GM19035 (cell line): ENCODE measurements around the gene NGFR.
"Not testable (repeated sequence)": the region's sequence is repeated elsewhere in the genome, so short reads cannot be mapped to it uniquely, and the experiment has no call there.

ENCODE experiments used
- ATAC-seq: cut with Tn5 transposase; IDR thresholded peaks from one replicate; pipeline ENCODE4 v1.9.1; 2021; ENCODE audit not compliant: unreplicated experiment

NGFR gene

DNA sequence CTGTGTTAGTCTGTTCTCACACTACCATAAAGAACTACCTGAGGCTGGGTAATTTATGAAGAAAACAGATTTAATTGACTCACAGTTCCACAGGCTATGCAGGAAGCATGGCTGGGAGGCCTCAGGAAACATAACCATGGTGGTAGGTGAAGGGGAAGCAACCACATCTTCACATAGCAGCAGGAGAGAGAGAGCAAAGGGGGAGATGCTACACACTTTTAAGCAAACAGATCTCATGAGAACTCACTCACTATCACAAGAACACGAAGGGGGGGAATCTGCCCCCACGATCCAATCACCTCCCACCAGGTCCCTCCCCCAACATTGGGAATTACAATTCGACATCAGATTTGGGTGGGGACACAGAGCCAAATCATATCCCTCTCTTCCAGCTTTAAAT, 48.8 kb downstream of the NGFR start:
- no peak for ATAC-seq

DNA sequence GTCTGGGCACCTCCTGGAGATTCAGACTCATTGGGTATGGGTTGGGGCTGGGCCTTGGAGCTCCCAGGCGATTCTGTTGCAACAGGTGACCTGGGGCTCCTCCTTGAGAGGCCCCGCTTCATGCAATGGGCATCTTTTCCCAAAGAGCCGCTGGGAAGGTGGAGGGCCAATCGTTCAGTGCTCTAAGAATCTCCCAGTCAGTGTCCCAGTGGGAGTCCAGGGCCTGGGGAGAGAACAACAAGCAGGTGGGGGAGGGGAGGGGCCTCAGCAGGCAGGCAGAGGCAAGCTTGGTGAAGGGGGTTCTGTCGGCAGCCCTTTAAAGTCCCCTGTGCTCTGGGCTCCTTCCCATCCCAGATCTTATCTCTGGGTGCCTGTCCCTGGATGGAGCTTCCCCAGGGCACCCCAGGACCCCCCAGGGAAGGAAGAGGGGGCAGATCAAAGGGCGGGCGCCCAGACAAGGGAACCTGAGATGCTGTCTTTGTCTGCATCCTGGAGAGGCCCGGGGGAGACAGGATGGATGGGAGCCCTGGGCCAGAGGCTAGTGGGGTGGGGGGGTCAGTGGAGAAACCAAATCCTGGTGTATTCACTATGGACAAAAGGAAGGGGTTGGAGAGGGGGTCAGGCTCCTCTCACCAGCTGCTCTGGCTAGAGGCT, 50.0 kb downstream of the NGFR start:
- ATAC-seq, result no peak

DNA sequence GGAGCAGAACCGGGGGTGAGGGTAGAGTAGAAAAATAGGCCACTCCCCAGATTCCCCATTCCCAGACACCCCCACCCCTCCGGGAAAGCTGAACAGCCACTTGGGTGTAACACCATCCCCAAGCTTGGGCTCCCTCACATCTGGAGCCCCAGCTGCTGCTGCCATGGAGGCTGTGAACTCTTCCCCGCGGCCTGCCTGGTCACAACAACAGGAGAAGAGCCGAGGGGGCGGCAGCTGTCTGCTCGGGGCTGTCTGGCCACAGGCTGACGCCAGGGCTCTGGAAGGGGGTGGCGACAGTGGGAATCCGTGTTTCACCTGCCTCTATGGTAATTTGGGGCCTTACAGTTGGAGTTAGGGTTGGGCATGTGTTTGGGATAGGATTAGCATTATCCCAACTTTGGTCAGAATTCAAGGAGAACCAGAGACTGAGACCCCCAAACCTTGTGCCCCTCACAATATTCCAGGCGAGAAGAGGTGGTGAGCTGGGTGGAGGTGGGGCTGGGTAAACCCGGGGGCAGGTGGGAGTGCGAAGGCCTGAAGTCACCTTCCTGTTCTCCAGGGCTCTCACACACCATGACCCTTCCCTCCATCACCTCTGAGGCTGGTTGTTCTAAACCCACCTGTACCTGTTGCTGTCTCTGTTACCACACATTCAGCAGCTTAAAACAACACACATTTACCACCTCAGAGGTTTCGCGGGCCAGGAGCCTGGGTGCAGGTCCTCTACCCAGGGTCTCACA, 50.9 kb downstream of the NGFR start:
- no peak for ATAC-seq

DNA sequence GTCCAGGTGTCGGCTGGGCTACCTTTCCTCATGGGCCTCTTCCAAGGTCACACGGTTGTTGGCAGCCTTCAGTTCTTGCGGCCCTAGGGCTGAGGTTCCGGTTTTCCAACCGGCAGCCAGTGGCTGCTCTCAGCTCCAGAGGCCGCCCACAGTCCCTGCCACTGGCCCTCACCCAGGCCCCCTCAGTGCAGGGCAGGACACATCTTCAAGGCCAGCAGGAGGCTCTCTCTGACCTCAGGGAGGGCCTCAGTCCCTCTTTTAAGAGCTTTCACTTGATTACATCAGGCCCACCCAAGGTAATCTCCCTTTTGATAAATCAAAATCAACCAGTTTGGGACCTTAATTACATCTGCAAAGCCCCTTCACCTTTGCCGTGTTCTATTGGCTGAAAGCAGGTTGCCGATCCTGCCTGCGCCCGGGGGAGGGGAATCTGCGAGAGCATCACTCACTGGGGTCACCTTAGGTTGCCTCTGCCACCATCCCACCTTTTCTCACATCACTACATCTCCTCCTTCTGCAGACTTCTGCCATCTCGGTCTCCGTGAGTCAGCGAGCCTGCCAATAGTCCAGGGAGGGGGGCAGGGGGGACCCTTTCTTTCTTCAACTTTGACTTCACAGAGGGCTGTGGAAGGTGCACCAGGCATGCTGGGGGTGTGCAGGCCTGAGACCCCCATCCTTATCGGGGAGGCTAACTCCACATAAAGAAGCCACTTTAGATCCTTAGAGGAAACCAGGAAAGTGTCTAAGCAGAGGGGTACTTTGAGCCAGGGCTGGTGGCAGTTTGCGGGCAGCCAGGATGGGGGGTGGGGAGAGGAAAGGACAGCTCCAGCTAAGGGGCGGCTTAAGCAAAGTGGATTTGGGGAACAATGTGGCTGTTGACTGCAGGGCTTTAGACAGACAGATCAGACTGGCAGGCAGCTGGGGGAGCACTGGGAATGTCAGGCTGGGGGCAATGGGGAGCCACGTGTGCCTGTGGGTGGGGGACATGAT, 51.7 kb downstream of the NGFR start:
- no peak for ATAC-seq

DNA sequence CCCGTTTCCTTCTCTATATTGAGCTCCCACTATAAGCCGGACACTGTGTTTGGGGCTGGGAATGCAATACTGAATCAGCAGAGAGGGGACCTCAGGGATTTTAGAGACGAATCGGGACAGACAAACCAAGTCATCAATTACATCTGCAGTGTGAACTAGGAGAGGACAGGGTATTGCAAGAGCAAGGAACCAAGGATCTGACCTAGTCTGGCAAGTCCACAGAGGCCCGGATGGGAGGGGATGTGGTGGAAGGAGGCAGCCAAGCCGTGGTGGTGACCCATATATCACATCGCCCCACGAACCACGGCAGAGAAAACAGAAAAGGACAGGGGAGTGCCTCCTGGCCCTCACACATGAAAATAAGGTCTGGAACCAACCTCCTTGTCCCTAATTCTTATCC, 52.5 kb downstream of the NGFR start:
- no peak for ATAC-seq

DNA sequence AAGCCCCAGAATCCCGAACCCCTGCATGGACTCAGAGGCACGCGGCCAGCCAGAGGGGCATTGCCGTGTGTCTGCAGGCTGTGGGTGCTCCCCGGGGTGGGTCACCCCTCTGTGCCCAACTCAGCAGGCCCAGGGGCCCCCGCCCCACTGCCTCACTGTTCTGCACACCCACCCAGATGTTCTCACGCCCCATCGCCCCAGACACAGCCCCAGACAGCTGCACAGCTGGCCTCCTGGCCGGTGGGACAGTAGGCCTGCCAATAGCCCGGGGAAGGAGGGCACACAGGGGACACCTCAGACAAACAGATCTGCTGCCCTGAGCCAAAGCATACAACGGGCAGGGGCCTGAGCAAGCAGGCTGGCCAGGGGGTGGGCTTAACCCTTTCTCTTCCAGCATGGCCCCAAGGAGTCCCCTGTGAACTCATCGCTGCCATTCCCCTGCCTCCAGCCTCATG, 53.0 kb downstream of the NGFR start:
- ATAC-seq, result no peak

DNA sequence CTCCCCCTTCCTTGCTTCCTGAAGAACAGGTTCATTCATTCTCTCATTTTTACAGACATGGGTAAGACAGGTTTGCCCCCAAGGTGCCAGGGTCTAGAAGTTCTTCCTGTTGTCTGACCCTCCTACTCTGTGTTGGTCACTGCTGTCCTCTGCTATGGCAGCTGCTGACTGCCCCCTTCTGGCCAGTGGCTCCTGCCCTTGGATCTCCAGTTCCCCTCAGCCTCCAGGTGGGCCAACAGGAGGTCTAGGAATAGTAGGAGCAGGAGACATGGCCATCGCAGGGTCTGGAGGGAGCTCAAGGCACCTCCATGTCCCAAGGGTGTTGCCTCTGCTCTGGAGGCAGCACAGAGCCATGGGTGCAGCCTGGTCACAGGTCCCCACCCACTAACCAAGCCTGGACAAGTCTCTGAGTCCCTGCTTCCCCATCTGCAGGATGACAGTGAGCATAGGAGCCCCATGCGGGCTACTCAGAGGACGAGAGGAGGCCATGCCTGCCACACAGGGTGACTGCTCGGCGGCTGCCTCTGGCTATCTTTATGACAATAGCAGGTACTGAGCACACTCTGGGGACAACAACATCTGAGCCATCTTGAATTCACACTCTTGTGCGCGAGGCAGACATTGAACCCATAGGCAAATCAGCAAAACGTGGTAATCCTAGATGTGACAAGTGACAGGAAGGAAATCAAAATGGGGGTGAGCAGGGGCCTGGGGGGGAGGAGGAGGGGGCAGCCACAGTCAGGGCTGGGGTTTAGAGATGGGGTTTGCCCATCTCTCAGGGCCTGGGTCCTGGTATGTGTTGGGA, 53.6 kb downstream of the NGFR start:
- ATAC-seq, result no peak

DNA sequence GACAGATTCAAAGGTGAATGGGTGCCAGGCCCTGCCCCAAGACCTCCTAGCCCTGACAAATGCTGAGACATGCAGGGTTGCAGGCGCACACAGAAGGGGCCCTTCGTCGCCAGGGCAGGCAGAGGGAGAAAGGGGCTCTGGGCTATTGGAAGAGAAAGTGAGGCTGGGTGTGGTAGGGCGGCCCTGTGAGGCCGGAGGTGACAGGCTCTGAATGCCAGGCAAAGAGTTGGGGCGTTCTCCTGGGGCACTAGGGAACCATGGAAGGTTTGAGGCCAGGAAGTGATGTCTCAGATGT, 54.2 kb downstream of the NGFR start:
- ATAC-seq, result no peak

DNA sequence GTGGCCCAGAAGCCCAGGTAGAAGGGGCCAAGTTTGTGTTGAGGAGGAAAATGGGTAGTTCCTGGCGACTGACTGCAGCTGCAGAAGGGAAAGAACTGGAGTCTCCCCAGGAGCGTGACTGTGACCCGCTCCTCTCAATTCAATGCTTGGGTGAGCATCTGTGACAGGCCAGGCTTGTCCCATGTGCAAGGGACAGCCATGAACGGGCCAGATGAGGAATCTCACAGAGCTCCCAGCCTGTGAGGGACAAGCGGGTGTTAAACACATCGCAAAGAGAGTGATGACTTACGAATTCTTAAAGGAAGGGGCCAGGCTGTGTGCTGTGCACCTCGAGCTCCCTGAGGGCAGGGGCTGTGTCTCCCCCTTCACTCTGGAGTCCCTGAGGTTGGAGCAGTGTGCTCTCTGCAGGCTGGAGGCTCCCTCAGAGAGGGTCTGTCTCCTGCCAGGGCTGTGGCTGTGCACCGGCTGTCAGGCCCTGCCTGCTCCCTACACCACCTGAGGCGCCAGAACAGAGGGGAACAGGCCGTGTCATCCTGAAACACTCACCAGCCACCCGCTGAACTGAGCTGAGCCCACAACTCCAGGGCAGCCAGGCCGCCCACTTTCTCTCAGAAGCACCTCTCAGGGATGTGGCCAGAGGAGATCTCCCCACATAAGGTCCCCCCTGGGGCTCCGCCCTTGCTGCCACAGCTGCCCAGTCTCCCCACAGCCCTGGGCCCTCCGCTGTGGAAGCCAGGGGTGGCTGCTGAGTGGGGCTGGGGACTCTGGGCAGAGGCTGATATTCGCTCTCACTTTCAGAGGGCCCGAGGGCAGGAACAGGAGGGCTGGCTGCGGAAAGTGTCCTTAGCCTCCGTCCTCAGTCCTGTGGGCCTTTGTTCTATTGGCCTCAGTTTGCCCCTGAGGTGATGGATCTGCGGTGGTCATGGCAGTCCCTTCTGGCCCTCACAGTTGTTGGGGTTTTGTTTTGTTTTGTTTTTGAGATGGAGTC, 54.9 kb downstream of the NGFR start:
- no peak for ATAC-seq

DNA sequence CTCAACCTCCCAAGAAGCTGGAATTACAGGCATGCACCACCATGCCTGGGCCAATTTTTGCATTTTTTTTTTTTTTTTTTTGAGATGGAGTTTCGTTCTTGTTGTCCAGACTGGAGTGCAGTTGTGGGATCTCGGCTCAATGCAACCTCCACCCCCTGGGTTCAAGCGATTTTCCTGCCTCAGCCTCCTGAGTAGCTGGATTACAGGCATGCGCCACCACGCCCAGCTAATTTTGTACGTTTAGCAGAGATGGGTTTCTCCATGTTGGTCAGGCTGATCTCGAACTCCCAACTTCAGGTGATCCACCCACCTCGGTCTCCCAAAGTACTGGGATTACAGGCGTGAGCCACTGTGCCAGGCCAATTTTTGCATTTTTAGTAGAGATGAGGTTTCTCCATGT, 55.7 kb downstream of the NGFR start:
- ATAC-seq, result not testable (repeated sequence)

DNA sequence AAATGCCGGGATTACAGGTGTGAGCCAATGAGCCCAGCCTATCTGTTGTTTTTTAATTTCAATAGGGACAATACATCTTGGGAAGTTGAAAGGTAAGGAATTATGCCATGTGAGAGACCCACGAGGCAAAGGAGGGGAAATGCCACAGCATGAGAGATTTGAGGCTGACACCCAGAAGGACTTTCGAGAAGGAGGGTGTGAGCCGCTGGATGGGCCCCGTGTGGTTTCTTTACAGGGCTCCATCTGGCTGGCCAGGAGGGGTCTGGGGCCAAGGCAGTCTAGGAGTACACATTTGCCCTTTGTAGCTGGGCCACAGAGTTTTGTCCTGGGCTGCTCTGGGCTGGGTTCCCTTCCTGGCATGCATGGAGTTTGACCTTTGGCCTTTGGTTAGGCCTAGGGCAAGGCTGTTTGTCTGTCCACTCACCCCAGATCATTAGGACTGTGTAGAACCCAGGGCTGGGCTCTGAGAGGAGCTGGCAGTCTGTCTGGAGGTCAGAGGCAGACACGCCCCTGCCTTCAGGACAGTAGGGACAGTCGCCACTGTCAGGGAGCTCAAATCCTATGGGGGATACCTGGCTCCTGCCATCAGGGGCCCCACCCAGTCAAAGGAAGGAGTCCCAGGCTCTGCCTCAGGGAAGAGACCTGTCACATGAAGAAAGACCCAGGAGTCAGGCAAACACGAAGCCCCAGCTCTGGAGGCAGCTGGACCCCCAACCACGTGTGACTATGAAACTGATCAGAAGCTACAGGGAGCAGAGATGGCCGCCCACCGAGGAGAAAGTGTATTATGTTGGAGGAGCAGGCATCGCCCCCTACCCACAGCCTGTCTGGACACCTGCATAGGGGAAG, 56.4 kb downstream of the NGFR start:
- no peak for ATAC-seq

DNA sequence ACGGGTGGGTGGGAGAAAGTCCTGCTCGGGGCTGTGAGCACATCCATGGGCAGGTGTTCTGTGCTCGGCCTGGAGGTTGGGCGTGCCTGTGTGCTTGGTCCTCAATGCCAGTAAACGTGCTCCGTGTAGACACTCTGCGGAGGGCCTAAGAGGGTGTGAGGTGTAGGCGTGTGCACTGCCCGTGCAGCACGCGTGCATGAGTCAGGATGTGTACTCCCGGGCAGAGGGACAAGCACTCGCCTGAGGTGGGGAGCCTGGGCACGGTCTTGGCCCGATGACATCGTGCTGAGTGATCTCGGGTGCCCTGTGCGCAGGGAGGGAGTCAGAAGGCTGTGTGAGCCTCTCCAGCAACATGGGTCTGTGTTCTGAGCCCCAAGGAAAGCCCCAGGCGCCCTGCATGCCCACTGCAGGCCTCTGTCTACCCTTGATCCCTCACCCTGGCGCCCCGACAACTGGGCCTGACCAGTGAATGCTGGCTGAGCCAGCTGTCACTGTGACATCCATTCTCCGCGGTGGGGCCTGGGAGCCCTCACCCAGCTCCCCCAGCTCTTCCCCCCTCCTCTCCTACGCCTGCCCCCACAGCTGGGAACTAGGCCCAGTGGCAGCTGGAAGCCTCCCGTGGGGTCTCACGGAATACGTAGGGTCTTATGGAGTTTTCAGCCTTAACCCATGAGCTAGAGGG, 57.1 kb downstream of the NGFR start:
- ATAC-seq, result no peak

DNA sequence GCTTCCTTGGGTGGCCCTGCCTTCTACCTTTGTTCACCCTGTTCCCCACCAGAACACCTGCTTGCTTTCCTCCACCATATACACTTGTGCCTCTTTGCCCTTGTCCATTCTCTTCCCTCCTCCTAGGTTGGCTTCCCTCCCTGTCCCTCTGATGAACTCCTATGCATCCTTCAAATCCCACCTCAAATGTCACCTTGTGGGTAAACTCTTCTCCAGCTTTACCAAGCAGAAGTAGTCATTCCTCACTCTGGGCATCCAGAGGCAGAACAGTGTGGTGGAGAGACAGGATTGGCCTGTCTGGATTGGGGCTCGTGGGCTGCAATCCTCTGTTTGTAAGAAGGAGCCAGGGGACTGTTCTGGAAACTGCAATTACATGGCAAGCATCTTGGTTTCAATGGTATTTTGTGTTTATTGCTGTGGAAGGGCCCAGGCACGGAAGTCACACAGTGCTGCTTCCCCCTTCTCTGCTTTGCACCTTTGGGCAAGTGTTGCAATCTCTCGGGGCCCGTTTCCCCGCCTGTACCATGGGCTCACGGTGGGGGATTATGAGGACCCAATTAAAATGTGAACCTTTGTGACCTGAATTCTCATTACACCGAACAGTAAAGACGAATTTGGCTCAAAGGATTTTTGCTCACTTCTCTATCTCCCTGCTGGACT, 58.7 kb downstream of the NGFR start:
- ATAC-seq, result no peak

DNA sequence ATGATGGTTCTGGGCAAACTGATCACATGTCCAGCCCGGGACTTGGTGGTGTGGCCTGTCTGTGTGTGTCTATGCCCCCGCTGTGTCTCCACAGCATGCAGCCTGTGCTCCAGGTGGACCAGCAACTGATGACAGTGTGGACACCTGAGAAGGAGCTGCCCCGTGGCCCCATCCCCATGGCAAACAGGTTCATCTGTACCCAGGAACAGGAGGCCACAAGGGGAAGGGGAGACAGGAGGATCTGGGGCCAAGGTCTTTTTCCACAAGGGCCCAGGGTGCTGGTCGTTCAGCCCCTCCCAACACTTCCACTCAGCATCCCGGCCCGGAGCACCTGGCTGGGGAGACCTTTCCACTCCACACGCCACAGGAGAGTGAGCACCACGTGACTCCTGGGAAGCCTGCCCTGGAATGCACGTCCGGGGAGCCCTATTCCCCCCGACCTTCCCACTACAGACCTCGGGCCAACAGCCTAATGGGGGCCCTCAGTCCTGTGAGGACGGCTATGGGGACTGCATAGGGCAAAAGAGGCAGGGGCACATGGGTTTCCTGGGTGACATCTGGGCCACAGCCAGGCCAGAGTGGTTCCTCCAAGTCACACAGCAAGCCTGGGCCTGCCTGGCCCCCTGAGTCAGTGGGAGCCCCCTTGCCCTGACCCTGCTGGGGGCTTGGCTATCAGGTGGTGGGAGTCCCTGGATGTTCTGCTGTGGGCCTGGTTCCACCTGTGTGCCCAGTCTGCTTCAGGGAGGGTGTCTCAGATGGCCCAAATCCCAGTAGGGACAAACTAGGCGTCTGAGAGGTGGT, 59.8 kb downstream of the NGFR start:
- no peak for ATAC-seq

DNA sequence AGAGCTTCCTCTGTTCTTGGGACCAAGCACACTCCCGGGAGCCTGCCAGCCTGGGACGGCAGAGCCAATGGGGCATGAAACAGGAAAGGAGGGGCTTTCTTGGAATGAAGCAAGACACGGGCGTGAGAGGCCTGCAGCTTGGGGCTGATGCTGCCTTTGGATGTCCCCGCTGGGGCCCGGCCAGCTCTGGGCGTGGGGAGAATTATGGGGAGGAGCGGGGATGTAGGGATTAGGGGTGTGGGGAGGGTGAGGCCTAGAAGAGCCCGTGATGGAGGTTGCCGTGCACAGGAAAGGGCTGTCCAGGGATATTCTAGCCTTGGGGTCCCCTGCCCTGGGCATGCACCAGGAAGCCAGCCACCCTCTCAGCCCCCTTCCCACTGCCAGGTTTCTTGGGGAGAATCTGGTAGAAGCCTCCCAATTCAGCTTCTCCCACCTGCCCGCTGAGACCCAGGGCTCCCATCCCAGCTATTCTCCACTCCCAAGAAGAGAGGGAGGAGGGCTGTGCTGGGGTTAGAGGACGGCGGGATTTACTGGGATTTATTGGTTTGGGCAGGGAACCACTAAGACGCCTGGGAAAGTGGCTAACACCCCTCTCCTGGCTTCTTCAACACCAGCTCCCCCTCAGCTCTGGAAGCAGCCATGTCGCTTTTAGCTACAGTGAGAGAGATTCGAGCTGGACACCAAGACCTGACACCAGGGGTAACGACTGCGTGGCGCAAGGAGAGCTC, 60.6 kb downstream of the NGFR start:
- no peak for ATAC-seq

DNA sequence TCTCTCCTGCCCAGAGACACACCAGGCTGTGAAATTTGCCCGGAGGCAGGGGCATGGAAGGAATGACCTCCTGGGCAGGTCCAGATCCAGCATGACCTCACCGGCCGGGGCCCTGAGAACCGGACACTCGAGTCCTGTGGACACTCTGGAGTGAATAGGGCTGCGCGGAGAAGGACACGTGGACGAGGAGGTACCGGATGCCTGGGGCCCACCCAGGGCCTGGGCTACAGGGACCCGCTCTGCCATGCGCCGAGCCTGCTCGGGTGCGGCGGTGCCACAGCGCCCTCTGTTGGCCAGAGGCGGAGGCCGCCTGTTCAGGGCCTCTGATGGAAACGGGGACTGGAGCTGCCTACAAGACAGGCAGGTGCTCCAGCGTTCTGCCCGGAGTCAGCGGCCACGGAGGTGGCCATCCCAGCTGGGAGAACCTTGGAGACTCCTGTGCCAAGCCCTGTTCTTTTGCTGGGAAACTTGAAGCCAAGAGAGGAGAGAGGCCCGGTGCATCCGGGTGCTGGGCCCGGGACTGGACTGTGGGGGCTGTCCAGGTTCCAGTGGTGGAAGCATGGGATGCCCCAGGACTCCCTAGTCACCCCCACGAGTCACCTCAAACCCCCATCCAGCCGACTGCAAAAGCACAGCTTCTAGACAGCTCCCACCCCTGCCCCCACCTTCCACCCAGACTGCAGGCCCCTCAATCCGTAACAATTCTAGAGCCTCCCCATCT, 61.3 kb downstream of the NGFR start:
- no peak for ATAC-seq
